K562 (cell line): ENCODE data around the gene CARMIL1. TPM values are rescaled to one million over a fixed set of nuclear protein-coding genes. Genes with fewer than 3 reads are reported as not detected.

Experiments
- ATAC-seq: fragments of 200-7000 bp; cut with Tn5 transposase; 3 replicates; pipeline ENCODE4 v1.9.1; 2020; ENCODE audit warnings: moderate library complexity
- BruUV-seq: library from RNA; stranded (reverse); fragments of 400-500 nt; replicated peaks from 2 replicates; lab custom pipeline; 2021; lab: Mats Ljungman, UMichigan
- CTCF ChIA-PET: fragments of 300-600 bp; formaldehyde crosslinking; extraction: SDS; loops from one replicate; lab custom pipeline; 2021; ENCODE audit warnings: low intra/inter-chr PET ratio; lab: Yijun Ruan, JAX
- POLR2A ChIA-PET: fragments of 300-600, 350-650 bp; sonication (Branson Sonifier 250); formaldehyde crosslinking; extraction: SDS; loops from one replicate; lab custom pipeline; 2021; ENCODE audit warnings: antibody characterized with exemption, inconsistent platforms; lab: Yijun Ruan, JAX
- DNase-seq, 4 experiments: peaks; one replicate each; pipeline versions ENCODE4 v3.0.0 to v3.0.0-alpha.2; 2011 to 2018; ENCODE audit warnings: low spot score in 3 of 4, mixed read lengths in 3 of 4; ENCODE audit errors: extremely low read depth in 1 of 4
- FAIRE-seq: peaks from 2 replicates; lab custom pipeline; 2011; peaks lifted over from hg19 to GRCh38; lab: Jason Lieb, UNC
- H2AFZ ChIP-seq: 2 replicates; pipeline ENCODE4 v1.6.0; 2011; ENCODE audit warnings: low read depth, low read length, control low read depth, inconsistent platforms
- H3K27ac ChIP-seq: fragments of 200-600 bp; 3 replicates; pipeline ENCODE4 v1.8.0; 2011; ENCODE audit warnings: low read depth, mild to moderate bottlenecking, control low read depth, inconsistent platforms, low read length, moderate library complexity, mixed read lengths; ENCODE audit errors: extremely low read depth
- H3K27me3 ChIP-seq, 2 experiments: fragments of 300-600 bp in 1 of 2; 2 replicates in 1 of 2; 3 replicates in 1 of 2; pipeline versions ENCODE4 v1.6.0 to v1.8.0; 2011; ENCODE audit warnings: inconsistent platforms in 2 of 2, low read length in 2 of 2, mild to moderate bottlenecking in 1 of 2, mixed read lengths in 1 of 2, moderate library complexity in 1 of 2; ENCODE audit not compliant: control insufficient read depth in 2 of 2, insufficient read depth in 2 of 2
- H3K36me3 ChIP-seq: fragments of 300-600 bp; 3 replicates; pipeline ENCODE4 v1.8.0; 2011; ENCODE audit warnings: mild to moderate bottlenecking, low read length, inconsistent platforms; ENCODE audit not compliant: control insufficient read depth, insufficient read depth
- H3K4me1 ChIP-seq, 2 experiments: fragments of 200-600 bp in 1 of 2; replicated peaks in 1 of 2; 2 replicates in 1 of 2; 3 replicates in 1 of 2; pipeline versions ENCODE4 v1.5.1 to v1.8.0; 2011; ENCODE audit warnings: inconsistent platforms in 2 of 2, low read length in 2 of 2, mild to moderate bottlenecking in 1 of 2, mixed read lengths in 1 of 2, moderate library complexity in 1 of 2; ENCODE audit not compliant: control insufficient read depth in 2 of 2, insufficient read depth in 2 of 2
- H3K4me2 ChIP-seq: 2 replicates; pipeline ENCODE4 v1.6.1; 2011; ENCODE audit warnings: low read length, control low read depth, inconsistent platforms, mixed read lengths; ENCODE audit not compliant: insufficient read depth
- H3K4me3 ChIP-seq: fragments of 200-600 bp; sonication (generic), shearing (Covaris generic); 2 replicates; pipeline ENCODE4 v1.5.1; 2016; ENCODE audit warnings: control low read depth, inconsistent platforms
- H3K79me2 ChIP-seq: fragments of 200-600 bp; 3 replicates; pipeline ENCODE4 v1.8.0; 2011; ENCODE audit warnings: low read length, inconsistent platforms; ENCODE audit not compliant: control insufficient read depth, insufficient read depth
- H3K9ac ChIP-seq, 2 experiments: 2 replicates each; pipeline versions ENCODE4 v1.6.0 to v1.6.1; 2011; ENCODE audit warnings: low read depth in 2 of 2, low read length in 2 of 2, control low read depth in 1 of 2, inconsistent platforms in 1 of 2, mild to moderate bottlenecking in 1 of 2, mixed read lengths in 1 of 2; ENCODE audit not compliant: insufficient read depth in 1 of 2
- H3K9me1 ChIP-seq: one replicate; pipeline ENCODE4 v1.6.0; 2011; ENCODE audit warnings: inconsistent platforms, mild to moderate bottlenecking, low read length, moderate library complexity; ENCODE audit not compliant: control insufficient read depth, insufficient read depth
- H3K9me3 ChIP-seq: replicated peaks from 2 replicates; pipeline ENCODE4 v1.5.1; 2011; ENCODE audit warnings: low read depth, low read length, inconsistent platforms; ENCODE audit not compliant: control insufficient read depth, insufficient read depth
- H4K20me1 ChIP-seq: replicated peaks from 2 replicates; pipeline ENCODE4 v1.6.1; 2011; ENCODE audit warnings: low read length, inconsistent platforms, mixed read lengths; ENCODE audit not compliant: control insufficient read depth, insufficient read depth
- BRF2 ChIP-seq: IDR thresholded peaks from 3 replicates; pipeline ENCODE4 v1.6.1; 2011; ENCODE audit warnings: borderline replicate concordance, mild to moderate bottlenecking; ENCODE audit not compliant: insufficient read length, insufficient read depth
- ZNF512 ChIP-seq: IDR thresholded peaks from 2 replicates; pipeline ENCODE4 v1.6.1; 2016; ENCODE audit warnings: missing genetic modification characterization, missing compliant biosample characterization
- WGBS: fragments of 100-300 bp; shearing (Covaris generic); methylation state at CpG from one replicate; pipeline ENCODE4 v1.1.6; 2016; ENCODE audit warnings: low coverage, mixed read lengths; ENCODE audit not compliant: insufficient coverage; ENCODE audit errors: missing lambda C conversion rate; 5-methylcytosine and 5-hydroxymethylcytosine counted together
- in situ Hi-C: fragments of 300-500 bp; cut with MboI; formaldehyde crosslinking; loops from 4 replicates; pipeline ENCODE4 v1.15.0; 2018; ENCODE audit warnings: inconsistent platforms, mixed read lengths
- intact Hi-C: fragments of 100-400 bp; cut with micrococcal nuclease; formaldehyde crosslinking; loops from 2 replicates; pipeline ENCODE4 v1.14.2; 2022
- polyA plus RNA-seq, 8 experiments: library from polyadenylated mRNA; depleted of rRNA in 4 of 8; stranded (reverse) in 5 of 8; unstranded in 3 of 8; fragments of >200 nt; fragmentation: Nextera tagmentation in 2 of 8; fragmentation: Illumina TruSeq in 1 of 8; extraction: Ambion mirVana in 2 of 8; extraction: Trizol in 1 of 8; gene quantifications; 2 replicates each; pipeline versions ENCODE4 v1.2.1 to v1.2.3, GENCODE V29; 2011 to 2014; ENCODE audit warnings: inconsistent platforms in 1 of 8, missing spikeins in 1 of 8
- total RNA-seq, 7 experiments: library from RNA; depleted of rRNA in 6 of 7; stranded (reverse); fragments of >200 nt in 6 of 7; fragmentation: Illumina TruSeq in 2 of 7; extraction: Trizol in 2 of 7; gene quantifications; 2 replicates each; pipeline versions ENCODE4 v1.2.1 to v1.2.3, GENCODE V29; 2011 to 2021; ENCODE audit warnings: low replicate concordance in 1 of 7

The CARMIL1 gene
- total and polyA plus RNA-seq, 9 of the 15 experiments (the other 6 are each of a cell fraction or from before 2014, with no cell fraction given) = 0.04 to 0.32 (median 0.10) TPM; not detected in 1

GRCh38 chr6:25536781-25537180 lies 257.6 kb downstream of the CARMIL1 start:
- WGBS = 5% methylated on average over 4 of the region's 4 CpGs

More at GRCh38 chr6:25536781-25537180, 257.6 kb downstream of the CARMIL1 start:
- Histone ChIP-seq H3K4me2 (no peak overlapping the region), H3K27ac (no peak overlapping the region), H3K9me3 (no peaks in the 10 kb centered on the region), H3K79me2 (no peaks in the 10 kb centered on the region), H3K4me1 (peaks cover 0 to 16% of the 10 kb centered on the region in 2 experiments; a peak in 2 of 5 replicates), H3K4me3 (no peak overlapping the region), H3K9ac (no peak overlapping the region), H3K27me3 (peaks cover 0 to 11% of the 10 kb centered on the region in 2 experiments; a peak in 1 of 5 replicates), H3K9me1 (no peaks in the 10 kb centered on the region), H2AFZ (no peak overlapping the region), H3K36me3 (no peaks in the 10 kb centered on the region), H4K20me1 (no peaks in the 10 kb centered on the region; the same call in 1 of the 2 replicates)
- no TSS peak for BruUV-seq
- intact Hi-C loops = no loop called here
- DNase-seq (no peak), ATAC-seq (no peak), FAIRE-seq (no peak)
- ChIA-PET POLR2A (no interaction called here), CTCF (no interaction called here)
- no peak for TF ChIP-seq BRF2
- peak; percentile 54 for TF ChIP-seq ZNF512 (tag)
- in situ Hi-C loops = no loop called here
